ENCODE measurements around the gene ITGB1BP1.
"Not testable (repeated sequence)": the region's sequence is repeated elsewhere in the genome, so short reads cannot be mapped to it uniquely, and the experiment has no call there.

Gene ITGB1BP1

GRCh38 chr2:9400268-9401058 lies 22.9 kb downstream of the ITGB1BP1 start:
- no peak for DNase-seq (ENCODE audit: low read depth)

- DNase-seq (ENCODE audit: low read depth): no peak
These were observed 24.2 kb downstream of the ITGB1BP1 start for GRCh38 chr2:9398881-9399780.

GRCh38 chr2:9398251-9398650 lies 25.1 kb downstream of the ITGB1BP1 start:
- not testable (repeated sequence) for DNase-seq (ENCODE audit: low read depth)

- DNase-seq (ENCODE audit: low read depth): no peak
These were observed 26.1 kb downstream of the ITGB1BP1 start for GRCh38 chr2:9397201-9397600.

- DNase-seq (ENCODE audit: low read depth): no peak
These were observed 28.5 kb downstream of the ITGB1BP1 start for GRCh38 chr2:9394816-9395215.

GRCh38 chr2:9392898-9393765 lies 30.2 kb downstream of the ITGB1BP1 start:
- no peak for DNase-seq (ENCODE audit: low read depth)

GRCh38 chr2:9391961-9392720 lies 31.2 kb downstream of the ITGB1BP1 start:
- no peak for DNase-seq (ENCODE audit: low read depth)

- no peak for DNase-seq (ENCODE audit: low read depth)
These were observed 32.3 kb downstream of the ITGB1BP1 start for GRCh38 chr2:9390991-9391390.

- no peak for DNase-seq (ENCODE audit: low read depth)
These were observed 33.0 kb downstream of the ITGB1BP1 start for GRCh38 chr2:9390151-9390850.

- no peak for DNase-seq (ENCODE audit: low read depth)
These were observed 34.1 kb downstream of the ITGB1BP1 start for GRCh38 chr2:9388950-9389911.

GRCh38 chr2:9388199-9388681 lies 35.1 kb downstream of the ITGB1BP1 start:
- no peak for DNase-seq (ENCODE audit: low read depth)

- no peak for DNase-seq (ENCODE audit: low read depth)
These were observed 37.5 kb downstream of the ITGB1BP1 start for GRCh38 chr2:9385841-9386240.

- no peak for DNase-seq (ENCODE audit: low read depth)
These were observed 38.8 kb downstream of the ITGB1BP1 start for GRCh38 chr2:9384521-9384920.

- no peak for DNase-seq (ENCODE audit: low read depth)
These were observed 40.6 kb downstream of the ITGB1BP1 start for GRCh38 chr2:9382604-9383235.

GRCh38 chr2:9380702-9381628 lies 42.4 kb downstream of the ITGB1BP1 start:
- DNase-seq (ENCODE audit: low read depth): no peak

GRCh38 chr2:9379391-9379755 lies 44.0 kb downstream of the ITGB1BP1 start:
- DNase-seq (ENCODE audit: low read depth): no peak

GRCh38 chr2:9378433-9379390 lies 44.6 kb downstream of the ITGB1BP1 start:
- no peak for DNase-seq (ENCODE audit: low read depth)
